Measurements from ENCODE around the gene PPP4R4. TPM values are rescaled to one million over a fixed set of nuclear protein-coding genes. Genes with fewer than 3 reads are reported as not detected.
A peak's percentile ranks its signal among the peaks of the same experiment; 100 is the strongest.

PPP4R4 gene, protein sequence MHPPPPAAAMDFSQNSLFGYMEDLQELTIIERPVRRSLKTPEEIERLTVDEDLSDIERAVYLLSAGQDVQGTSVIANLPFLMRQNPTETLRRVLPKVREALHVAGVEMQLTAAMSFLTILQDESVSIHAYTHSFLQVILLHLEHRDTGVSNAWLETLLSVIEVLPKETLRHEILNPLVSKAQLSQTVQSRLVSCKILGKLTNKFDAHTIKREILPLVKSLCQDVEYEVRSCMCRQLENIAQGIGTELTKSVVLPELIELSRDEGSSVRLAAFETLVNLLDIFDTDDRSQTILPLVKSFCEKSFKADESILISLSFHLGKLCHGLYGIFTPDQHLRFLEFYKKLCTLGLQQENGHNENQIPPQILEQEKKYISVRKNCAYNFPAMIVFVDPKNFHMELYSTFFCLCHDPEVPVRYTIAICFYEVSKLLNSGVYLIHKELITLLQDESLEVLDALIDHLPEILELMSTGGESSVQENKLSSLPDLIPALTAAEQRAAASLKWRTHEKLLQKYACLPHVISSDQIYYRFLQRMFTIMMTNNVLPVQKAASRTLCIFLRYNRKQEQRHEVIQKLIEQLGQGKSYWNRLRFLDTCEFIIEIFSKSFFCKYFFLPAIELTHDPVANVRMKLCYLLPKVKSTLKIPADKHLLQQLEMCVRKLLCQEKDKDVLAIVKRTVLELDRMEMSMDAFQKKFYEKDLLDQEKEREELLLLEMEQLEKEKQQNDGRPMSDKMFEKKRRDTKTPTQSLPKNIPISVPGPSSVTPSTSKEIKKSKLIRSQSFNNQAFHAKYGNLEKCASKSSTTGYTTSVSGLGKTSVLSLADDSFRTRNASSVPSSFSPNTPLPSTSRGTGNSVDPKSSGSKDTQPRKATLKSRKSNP
- total RNA-seq = not detected
- long read RNA-seq = 0 reads

- peak; percentile 92 for ATAC-seq (ENCODE audit: poor library complexity)
- DNase-seq = peak; percentile 89
- intact Hi-C loops (cut with DNase I) = no loop called here
Observed at GRCh38 chr14:94173885-94174603, at the start of gene PPP4R4. TSS of gene PPP4R4 (plus strand) at chr14:94174322. CDS start at chr14:94174466, 144 bp downstream.

DNA sequence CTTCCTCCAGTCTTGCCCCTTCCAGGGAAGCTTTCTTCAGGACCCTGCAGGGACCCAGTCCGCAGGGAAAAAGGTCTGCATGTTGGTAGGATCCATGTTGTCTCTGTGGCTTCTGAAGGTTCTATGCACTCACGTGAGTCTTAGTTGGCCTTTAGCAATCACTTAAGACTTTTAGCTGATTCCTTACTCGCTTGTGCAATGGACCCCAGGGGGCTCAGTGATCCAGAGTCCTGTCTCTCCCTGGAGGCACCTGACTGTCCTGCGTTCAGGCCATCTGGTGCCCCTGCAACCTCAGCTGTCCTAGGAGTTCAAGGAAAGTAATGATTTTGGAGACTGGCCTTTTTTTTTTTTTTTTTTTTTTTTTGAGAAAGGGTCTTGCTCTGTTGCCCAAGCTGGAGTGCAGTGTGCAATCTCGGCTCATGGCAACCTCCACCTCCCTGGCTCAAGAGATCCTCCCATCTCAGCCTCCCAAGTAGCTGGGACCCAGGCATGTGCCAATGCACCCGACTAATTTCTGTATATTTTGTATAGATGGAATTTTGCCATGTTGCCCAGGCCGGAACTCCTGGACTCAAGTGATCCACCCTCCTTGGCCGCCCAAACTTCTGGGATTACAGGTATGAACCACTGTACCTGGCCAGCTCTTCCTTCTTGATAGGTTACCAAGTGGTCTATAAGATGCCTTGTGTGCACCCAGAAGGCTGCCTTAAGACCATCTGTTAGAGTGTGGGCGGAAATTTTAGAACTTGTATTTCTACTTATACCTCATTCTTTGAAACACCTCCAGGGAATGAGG, 49.3 kb upstream of the PPP4R4 start:
- DNase-seq (no peak), ATAC-seq (ENCODE audit: poor library complexity) (no peak)
- intact Hi-C loops (cut with DNase I) = loop anchor here (5.0 kb wide), 1 partner anchor 42 kb away; the partner anchor contains the start of genes DDX24 and IFI27L1

DNA sequence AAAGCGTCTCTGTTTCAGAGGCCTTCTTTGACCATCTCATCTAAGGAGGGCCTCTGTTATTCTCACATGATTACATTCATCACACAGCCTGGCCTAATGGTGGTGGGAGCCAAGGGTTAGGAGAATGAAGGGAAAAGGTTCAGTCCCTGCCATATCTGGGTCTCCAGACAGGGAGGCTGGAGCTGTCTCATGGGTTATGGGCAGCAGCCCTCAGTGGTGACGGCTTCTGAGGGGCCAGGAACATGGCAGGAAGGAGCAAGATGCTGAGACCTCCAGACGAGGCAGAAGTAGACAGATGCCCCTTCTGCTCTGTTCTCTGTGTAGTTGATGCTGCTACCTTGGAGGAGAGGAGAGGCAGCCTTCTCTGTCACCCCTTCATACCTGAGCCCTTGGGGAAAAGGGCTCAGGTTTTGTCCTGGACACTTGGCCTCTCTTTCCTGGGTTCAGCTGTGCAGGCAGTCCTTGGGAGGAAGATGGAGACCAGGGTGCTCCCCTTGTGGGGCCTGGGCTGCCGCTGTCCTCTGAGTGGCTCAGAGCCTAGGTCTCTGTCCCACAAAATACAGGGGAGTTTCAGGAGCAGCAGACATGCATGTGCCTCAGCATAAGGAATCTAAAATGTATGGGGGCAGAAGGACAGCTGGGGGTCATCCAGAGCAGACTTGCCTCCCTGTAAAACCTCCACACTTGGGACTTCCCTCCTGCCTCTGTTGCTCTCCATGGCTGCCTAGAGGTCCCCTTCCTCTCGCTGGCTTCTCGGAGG, 48.3 kb upstream of the PPP4R4 start:
- DNase-seq = no peak
- intact Hi-C loops (cut with DNase I) = loop anchor here (5.0 kb wide), 1 partner anchor 44 kb away; the partner anchor contains the start of genes DDX24 and IFI27L1
- no peak for ATAC-seq (ENCODE audit: poor library complexity)

DNA sequence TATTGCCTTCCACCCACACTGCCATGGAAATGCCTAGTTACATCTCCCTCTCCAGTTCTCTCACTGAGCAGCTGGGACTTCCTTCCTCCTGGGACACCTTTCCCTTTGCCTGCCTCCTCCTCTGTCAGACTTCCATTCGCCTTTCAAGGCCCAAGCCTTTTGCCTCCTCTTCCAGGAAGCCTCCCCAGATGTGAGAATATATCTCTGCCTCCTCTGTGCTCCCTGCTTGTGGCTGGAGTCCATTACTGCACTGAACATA, 47.8 kb upstream of the PPP4R4 start:
- intact Hi-C loops (cut with DNase I) = loop anchor here (5.0 kb wide), 1 partner anchor 44 kb away; the partner anchor contains the start of genes DDX24 and IFI27L1

GRCh38 chr14:94126800-94127199, 47.3 kb upstream of the PPP4R4 start:
- ATAC-seq (ENCODE audit: poor library complexity) = no peak
- intact Hi-C loops (cut with DNase I) = loop anchor here (5.0 kb wide), 1 partner anchor 44 kb away; the partner anchor contains the start of genes DDX24 and IFI27L1

More for the DNA sequence above, 47.8 kb upstream of the PPP4R4 start:
- no peak for DNase-seq
- no peak for ATAC-seq (ENCODE audit: poor library complexity)

DNA sequence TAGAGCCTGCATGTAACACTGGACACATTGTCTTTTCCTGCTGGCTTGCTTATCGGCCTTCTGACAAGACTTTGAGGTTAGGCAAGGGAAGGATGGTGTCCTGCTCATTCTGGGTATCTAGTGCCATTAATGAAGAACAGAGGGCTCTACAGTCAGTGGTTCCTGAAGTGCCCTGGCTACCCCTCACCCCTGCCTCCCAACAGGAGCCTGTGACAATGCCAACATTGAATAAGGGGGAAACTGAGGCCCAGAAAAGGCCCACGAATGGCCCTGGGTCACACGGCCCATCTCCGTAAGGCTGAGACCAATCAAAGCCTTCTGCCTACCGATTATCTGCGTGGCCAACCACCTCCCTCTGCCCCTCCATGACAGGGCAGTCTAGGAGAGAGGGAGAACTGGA, 46.8 kb upstream of the PPP4R4 start:
- DNase-seq (no peak), ATAC-seq (ENCODE audit: poor library complexity) (no peak)
- intact Hi-C loops (cut with DNase I) = loop anchor here (5.0 kb wide), 1 partner anchor 45 kb away; the partner anchor contains the start of genes DDX24 and IFI27L1

More at GRCh38 chr14:94126800-94127199, 47.3 kb upstream of the PPP4R4 start:
- no peak for DNase-seq

DNA sequence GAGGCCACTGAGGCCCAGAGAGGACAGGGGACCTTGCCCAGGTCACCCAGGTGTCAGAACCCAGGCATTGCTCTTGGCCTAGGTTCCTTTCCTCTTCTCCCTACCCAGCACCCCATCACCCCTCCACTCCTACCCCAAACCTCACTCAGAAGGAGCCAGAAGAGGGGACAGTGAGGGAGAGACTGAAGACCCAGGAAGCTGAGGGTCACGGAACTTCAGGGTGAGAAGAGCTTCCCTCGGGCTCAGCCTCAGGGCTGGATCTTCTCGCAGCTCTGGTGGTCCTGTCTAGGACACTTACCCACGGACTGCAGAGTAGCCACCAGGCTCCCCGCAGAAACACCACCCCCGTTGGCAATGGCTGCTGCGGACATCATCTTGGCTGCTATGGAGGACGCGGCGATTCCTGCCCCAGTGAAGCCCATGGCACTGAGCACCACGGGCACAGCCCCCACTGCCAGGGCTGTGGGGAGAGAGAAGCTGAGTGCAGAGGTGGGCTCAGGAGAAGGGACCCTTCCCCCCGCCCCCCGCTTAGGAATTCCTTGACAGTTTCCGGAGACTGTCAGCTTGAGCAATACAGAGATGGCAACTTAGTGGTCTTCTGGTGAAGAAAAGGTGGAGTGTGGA, 45.8 kb upstream of the PPP4R4 start:
- DNase-seq (no peak), ATAC-seq (ENCODE audit: poor library complexity) (no peak)
- intact Hi-C loops (cut with DNase I) = loop anchor here (5.0 kb wide), 1 partner anchor 46 kb away; the partner anchor contains the start of genes DDX24 and IFI27L1

DNA sequence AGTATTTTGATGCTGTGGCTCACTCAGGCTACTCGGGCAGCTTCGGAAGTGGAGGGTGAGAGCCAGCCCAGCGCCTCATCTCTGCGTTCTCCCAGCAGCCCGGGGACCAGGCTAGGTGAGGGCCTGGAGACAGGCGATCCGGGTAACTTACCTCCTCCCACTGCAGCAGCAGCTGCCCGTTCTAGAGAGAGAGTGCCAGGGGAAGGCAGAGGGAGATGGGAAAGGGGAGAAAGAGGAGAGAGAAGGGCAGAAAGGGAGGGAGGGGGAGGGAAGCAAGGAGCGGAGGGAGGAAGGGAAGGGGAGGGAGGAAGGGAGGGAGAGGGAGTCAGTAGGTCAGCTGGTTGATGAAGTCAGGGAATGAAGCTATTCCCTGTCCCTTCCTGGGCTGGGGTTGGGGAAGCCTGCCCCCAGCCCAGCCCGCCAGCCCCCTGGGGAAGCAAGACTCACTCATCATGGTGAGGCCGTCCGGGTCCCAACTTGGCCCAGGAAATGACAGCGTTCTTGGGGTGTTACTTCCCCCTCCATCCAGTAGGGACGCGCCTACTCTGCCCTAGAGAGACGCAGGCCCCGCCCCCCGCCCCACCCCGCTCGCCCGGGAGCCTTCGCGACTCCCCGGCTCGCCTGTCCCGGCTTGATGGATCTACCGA, 44.9 kb upstream of the PPP4R4 start, which contains the start of gene IFI27L2:
Gene IFI27L2 (minus strand): TSS at position 494 of the 647 bp plus-strand sequence. CDS start 40 bp downstream, at position 454.
- DNase-seq (peak; percentile 85), ATAC-seq (ENCODE audit: poor library complexity) (peak; percentile 97)
- intact Hi-C loops (cut with DNase I) = loop anchor here (5.0 kb wide), 1 partner anchor 47 kb away; the partner anchor contains the start of genes DDX24 and IFI27L1

DNA sequence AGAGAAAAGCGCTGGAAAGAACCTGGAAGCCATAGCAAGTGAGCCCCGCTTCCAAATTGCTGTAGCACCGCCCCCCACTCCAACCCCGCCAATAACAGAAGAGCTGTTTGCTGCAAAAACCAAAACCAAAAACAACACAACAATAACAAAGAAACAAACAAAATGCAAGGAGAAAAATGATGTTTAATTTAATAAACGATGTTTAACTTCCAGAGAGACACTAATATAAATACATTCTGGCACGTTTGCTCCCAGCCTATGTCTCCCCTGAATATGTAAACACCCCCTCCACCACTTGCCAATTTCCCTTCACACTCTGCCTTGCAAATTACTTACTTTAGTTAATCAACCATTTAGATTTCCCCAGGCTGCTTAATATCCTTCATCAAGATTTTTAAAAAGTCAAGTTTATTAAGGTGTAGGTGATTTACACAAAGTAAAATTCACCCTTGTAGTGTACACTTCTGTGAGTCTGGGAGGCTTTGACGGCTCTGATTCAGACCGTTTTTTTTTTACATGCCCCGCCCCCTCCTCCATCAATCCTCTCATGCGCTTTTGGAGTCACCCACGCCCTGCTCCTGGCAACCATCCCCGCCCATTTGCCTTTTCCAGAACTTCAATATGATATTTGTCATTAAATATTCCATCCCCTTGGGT, 44.2 kb upstream of the PPP4R4 start:
- DNase-seq = peak; percentile 72
- ATAC-seq (ENCODE audit: poor library complexity) = peak; percentile 73
- intact Hi-C loops (cut with DNase I) = loop anchor here (5.0 kb wide), 1 partner anchor 48 kb away; the partner anchor contains the start of genes DDX24 and IFI27L1

DNA sequence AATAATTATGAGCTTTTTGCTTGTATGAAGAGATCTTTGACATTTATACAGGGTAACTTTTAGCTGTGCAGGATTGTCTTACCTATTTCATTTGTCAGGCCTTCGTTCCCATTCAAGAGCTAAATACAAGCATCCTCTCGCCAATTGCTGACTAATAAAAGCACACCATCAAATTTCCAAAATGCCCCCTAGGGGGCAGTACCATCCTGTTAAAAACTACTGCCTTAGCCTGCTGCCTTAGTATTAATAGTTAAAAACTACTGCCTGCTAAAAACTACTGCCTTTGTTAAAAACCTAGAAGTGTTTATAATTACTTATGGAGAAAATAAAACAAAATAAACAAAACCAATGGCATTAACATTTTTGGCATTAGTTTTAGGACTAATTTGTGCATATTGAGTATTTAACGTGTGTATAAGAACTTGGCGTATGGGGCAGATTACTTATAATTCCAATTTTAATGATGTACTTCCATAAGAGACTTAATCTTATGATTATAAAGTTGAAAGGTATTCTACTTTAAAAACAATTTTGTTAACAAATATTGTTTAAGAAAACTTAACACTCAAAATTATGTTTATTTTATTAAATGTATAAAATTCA, 41.7 kb upstream of the PPP4R4 start:
- intact Hi-C loops (cut with DNase I) = no loop called here
- no peak for ATAC-seq (ENCODE audit: poor library complexity)
- no peak for DNase-seq

DNA sequence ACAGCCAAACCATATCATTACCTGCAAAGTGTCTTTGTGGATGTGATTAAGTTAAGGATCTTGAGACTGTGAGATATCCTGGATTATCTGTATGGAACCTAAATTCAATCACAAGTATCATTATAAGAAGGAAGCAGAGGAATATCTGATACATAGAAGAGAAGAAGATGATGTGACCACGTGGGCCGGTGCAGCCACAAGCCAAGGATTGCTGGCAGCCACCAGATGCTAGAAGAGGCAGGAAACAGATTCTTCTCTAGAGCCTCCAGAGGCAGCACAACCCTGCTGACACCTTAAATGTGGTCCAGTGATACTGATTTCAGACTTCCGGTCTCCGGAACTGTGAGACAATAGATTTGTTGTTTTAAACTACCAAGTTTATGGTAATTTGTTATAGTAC, 38.6 kb upstream of the PPP4R4 start:
- no peak for ATAC-seq (ENCODE audit: poor library complexity)

DNA sequence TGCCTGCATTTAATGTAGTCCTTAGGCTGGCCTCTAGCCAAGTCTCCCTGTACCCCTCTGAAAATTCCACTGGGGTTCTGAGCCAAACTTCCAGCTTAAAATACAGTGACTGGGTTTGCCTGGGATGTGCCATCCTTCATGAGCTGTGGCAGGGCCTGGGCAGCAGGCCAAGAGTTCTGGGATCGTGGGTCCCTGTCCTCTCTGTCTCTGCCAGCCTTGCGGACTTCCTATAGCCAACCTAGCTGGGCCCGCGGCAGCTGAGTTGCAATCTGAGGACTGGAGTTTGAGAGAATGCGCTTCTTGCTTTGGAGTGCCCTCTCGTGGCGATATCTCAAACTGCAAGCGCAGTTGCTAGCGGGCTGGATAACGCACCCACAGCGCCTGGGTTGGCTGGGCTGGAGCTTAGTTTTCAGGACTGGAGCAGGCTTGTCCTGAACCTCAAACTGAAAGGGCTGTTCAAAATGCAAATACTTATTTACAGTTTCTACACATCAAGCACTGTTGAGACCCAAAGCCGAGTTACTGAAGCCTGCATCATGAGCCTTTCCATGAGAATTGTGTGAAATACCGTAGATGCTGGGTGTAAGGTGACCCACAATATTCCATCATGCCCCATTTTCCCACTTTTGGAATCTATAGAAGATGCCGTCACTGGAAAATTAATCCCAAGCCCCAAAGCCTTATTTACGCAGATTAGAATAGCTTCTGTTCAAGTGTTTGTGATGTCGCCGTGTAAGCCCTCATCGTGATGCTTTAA, 37.4 kb upstream of the PPP4R4 start:
- DNase-seq (peak; percentile 93), ATAC-seq (ENCODE audit: poor library complexity) (peak; percentile 97)
- intact Hi-C loops (cut with DNase I) = loop anchor here (5.0 kb wide), 1 partner anchor 99 kb away; no protein-coding TSS in a partner anchor

More for the DNA sequence above, 38.6 kb upstream of the PPP4R4 start:
- intact Hi-C loops (cut with DNase I) = loop anchor here (5.0 kb wide), 1 partner anchor 98 kb away; no protein-coding TSS in a partner anchor
- no peak for DNase-seq

DNA sequence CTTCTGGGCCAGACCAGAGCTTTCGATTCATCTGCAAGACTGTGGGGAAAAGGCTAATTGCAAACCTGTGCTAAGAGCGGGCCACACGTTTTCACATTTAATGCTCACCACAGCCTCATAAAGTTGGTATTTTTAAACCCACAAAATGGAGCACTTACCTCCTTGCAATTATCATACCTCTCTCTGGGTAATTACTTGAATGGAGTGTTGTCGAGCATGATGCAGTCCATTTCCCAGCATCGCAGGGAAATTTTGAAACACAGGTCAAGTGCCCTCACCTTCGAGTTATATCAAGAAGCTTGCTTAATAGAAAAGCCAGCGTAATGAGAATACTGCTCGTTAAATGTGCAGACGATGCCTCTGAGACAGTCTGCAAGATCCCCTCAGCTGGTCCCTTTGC, 35.9 kb upstream of the PPP4R4 start:
- DNase-seq = no peak
- intact Hi-C loops (cut with DNase I) = loop anchor here (5.0 kb wide), 1 partner anchor 101 kb away; no protein-coding TSS in a partner anchor
- ATAC-seq (ENCODE audit: poor library complexity) = no peak

DNA sequence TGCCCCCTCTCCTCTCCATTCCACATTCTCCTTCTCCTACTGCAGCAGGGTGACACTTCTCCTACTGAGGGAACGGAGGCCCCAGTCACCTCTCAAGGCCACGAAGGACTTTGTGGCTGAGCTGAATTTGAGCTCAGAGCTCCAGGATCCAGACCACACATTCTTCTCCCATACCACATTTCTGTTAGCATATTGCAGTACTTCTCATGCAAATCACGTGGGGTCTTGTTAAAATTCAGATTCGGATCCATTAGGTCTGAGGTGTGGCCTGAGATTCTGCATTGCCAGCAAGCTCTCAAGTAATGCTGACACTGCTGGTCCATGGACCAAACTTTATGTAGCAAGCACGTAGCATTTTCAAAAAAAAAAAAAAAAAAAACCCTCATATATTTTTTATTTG, 35.1 kb upstream of the PPP4R4 start:
- intact Hi-C loops (cut with DNase I) = loop anchor here (5.0 kb wide), 1 partner anchor 102 kb away; no protein-coding TSS in a partner anchor
- DNase-seq (no peak), ATAC-seq (ENCODE audit: poor library complexity) (no peak)

All from Right ventricle myocardium superior (tissue), 1 donor.